Muscle layer of duodenum (tissue), 2 donors: Measurements from ENCODE around the gene EDRF1.

Experiments
- H3K27ac ChIP-seq: one replicate; pipeline ENCODE4 v1.7.0; 2013; ENCODE audit warnings: mild to moderate bottlenecking, low read length
- H3K27me3 ChIP-seq: one replicate; pipeline ENCODE4 v1.7.0; 2013; ENCODE audit warnings: low read depth, mild to moderate bottlenecking, control low read depth, low read length
- H3K36me3 ChIP-seq, 2 donors: one replicate each; pipeline ENCODE4 v1.7.0; 2013; ENCODE audit warnings: low read length in 2 of 2, control low read depth in 1 of 2, mild to moderate bottlenecking in 1 of 2; ENCODE audit not compliant: insufficient read depth in 2 of 2, control insufficient read depth in 1 of 2
- H3K4me1 ChIP-seq, 2 donors: one replicate each; pipeline ENCODE4 v1.7.0; 2013; ENCODE audit warnings: low read length in 2 of 2, mild to moderate bottlenecking in 2 of 2, control low read depth in 1 of 2, moderate library complexity in 1 of 2; ENCODE audit not compliant: insufficient read depth in 2 of 2, control insufficient read depth in 1 of 2
- H3K4me3 ChIP-seq, 2 donors: one replicate each; pipeline ENCODE4 v1.7.0; 2013; ENCODE audit warnings: low read length in 2 of 2, low read depth in 1 of 2, mild to moderate bottlenecking in 1 of 2
- H3K9me3 ChIP-seq, 2 donors: one replicate each; pipeline ENCODE4 v1.7.0; 2013; ENCODE audit warnings: low read length in 2 of 2, control low read depth in 1 of 2, mild to moderate bottlenecking in 1 of 2; ENCODE audit not compliant: control insufficient read depth in 1 of 2
- donor health status: healthy.

Gene EDRF1, protein sequence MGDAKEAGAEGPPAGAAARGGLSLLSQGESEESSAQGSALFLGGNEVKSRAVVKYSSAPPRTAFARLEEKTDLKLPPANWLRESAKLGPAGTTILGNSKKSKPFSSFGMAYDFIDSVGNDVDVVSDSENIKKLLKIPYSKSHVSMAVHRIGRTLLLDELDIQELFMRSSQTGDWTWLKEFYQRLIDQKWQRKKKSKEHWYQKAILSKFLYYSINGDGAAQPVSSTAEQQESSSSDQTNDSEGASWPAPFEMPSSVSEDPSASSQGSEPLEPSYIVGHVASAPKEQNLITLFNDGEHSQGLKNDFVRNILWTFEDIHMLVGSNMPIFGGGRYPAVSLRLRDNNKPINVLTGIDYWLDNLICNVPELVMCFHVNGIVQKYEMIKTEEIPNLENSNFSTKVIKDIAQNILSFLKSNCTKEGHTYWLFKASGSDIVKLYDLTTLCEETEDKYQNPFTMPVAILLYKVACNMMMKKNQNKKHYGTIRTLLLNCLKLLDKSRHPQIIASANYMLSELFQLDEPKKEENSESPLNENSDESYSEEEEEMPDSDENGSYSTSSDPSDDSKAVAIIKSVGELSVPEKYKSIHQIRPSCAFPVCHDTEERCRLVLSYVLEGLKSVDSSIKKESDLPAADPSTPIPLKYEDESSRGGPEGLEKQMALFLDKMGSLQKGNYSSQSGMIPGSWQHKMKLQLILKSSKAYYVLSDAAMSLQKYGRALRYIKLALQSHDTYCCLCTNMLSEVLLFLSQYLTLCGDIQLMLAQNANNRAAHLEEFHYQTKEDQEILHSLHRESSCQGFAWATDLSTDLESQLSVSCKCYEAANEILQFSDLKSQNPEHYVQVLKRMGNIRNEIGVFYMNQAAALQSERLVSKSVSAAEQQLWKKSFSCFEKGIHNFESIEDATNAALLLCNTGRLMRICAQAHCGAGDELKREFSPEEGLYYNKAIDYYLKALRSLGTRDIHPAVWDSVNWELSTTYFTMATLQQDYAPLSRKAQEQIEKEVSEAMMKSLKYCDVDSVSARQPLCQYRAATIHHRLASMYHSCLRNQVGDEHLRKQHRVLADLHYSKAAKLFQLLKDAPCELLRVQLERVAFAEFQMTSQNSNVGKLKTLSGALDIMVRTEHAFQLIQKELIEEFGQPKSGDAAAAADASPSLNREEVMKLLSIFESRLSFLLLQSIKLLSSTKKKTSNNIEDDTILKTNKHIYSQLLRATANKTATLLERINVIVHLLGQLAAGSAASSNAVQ

DNA sequence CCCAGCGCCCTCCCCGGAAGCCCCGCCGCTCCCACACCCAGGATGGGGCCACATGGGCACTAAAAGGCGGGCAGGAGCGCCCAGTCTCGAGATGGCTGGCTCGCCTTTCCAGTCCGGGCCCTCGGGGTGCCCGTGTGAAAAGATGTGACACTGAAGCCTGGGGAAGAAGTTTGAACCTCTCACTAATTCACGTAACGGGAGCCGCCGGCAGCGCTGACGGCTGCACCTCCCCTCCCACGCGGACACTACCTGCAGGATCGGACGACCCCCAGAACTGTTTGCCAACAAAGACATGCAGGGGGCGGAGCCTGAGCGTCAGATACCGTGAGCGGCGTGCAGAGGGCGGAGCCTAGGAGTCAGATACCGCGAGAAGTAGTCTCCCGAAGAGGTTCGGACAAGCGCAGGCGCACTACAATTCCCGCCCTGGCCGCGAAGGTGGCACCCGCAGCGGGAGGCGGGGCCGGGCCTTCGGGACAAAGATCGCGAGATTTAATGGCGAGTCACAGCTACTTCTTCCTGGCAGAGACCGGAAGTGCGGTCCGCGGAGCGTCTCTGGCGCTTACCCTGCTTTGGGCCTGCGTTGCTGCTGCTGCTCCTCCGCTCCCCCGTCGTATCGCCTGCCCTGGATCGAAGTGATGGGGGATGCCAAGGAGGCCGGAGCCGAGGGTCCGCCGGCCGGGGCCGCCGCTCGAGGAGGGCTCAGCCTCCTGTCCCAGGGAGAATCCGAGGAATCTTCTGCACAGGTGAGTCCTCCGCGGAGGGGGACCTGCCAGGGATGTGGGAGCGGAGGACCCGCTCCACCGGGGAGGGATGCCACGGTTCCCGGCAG, at the start of gene EDRF1:
Gene EDRF1 (plus strand): TSS at position 537 of the 829 bp plus-strand sequence. CDS start 99 bp downstream, at position 636.
- Histone ChIP-seq H3K27ac (peak within 1 kb of the TSS; percentile 88), H3K4me3 (peak within 1 kb of the TSS; percentile 88 to 99), H3K4me1 (peaks cover 4 to 14% of the 10 kb centered on the region in 2 donors), H3K9me3 (no peaks in the 10 kb centered on the region), H3K36me3 (peaks cover 23 to 24% of the 10 kb centered on the region in 2 donors), H3K27me3 (no peaks in the 10 kb centered on the region)

GRCh38 chr10:125672884-125673283, 46.6 kb upstream of the EDRF1 start:
- H3K4me3 ChIP-seq: no peak overlapping the region
- no peaks in the 10 kb centered on the region for H3K36me3 ChIP-seq
- no peaks in the 10 kb centered on the region for H3K27me3 ChIP-seq
- H3K9me3 ChIP-seq: peaks cover 0 to 17% of the 10 kb centered on the region in 2 donors
- no peak overlapping the region for H3K27ac ChIP-seq
- H3K4me1 ChIP-seq: no peaks in the 10 kb centered on the region

GRCh38 chr10:125679436-125679835, 40.1 kb upstream of the EDRF1 start:
- H3K4me3 ChIP-seq: no peak overlapping the region
- H3K9me3 ChIP-seq: peaks cover 0 to 14% of the 10 kb centered on the region in 2 donors
- H3K36me3 ChIP-seq: no peaks in the 10 kb centered on the region
- H3K27ac ChIP-seq: no peak overlapping the region
- H3K27me3 ChIP-seq: no peaks in the 10 kb centered on the region
- no peaks in the 10 kb centered on the region for H3K4me1 ChIP-seq

GRCh38 chr10:125683063-125683462, 36.4 kb upstream of the EDRF1 start, which contains the start of gene TEX36:
TEX36 (minus strand) TSS chr10:125683163; CDS start chr10:125682989, 174 bp downstream.
- peaks cover 0 to 4% of the 10 kb centered on the region in 2 donors for H3K9me3 ChIP-seq
- no peaks in the 10 kb centered on the region for H3K27me3 ChIP-seq
- no peak within 1 kb of the TSS for H3K4me3 ChIP-seq
- H3K27ac ChIP-seq: no peak within 1 kb of the TSS
- no peaks in the 10 kb centered on the region for H3K4me1 ChIP-seq
- no peaks in the 10 kb centered on the region for H3K36me3 ChIP-seq

- Histone ChIP-seq H3K4me3 (no peak overlapping the region), H3K36me3 (no peaks in the 10 kb centered on the region), H3K27ac (no peak overlapping the region), H3K4me1 (no peaks in the 10 kb centered on the region), H3K27me3 (no peaks in the 10 kb centered on the region), H3K9me3 (no peaks in the 10 kb centered on the region)
Observed at GRCh38 chr10:125683821-125684220, 35.7 kb upstream of the EDRF1 start.

DNA sequence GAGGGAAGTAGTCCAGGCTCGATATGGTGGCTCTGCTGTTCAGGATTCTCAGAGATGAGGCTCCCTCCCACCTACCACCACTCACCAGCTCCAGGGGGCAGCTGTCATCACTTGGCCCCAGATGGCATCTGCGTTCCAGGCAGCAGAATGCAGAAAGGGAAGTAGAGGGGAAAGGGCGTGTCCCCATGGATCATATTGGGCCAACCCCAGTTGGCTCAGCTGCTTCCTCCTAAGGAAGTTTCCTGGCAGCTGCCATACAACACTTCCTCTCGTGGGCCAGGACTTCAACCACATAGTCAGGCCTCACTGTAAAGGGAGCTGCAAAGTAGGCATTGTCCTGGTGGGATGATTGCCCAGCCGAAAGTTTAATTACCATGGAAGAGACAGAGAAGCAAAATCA, 34.9 kb upstream of the EDRF1 start:
- no peaks in the 10 kb centered on the region for H3K4me1 ChIP-seq
- H3K4me3 ChIP-seq: no peak overlapping the region
- no peak overlapping the region for H3K27ac ChIP-seq
- no peaks in the 10 kb centered on the region for H3K27me3 ChIP-seq
- H3K36me3 ChIP-seq: no peaks in the 10 kb centered on the region
- no peaks in the 10 kb centered on the region for H3K9me3 ChIP-seq

DNA sequence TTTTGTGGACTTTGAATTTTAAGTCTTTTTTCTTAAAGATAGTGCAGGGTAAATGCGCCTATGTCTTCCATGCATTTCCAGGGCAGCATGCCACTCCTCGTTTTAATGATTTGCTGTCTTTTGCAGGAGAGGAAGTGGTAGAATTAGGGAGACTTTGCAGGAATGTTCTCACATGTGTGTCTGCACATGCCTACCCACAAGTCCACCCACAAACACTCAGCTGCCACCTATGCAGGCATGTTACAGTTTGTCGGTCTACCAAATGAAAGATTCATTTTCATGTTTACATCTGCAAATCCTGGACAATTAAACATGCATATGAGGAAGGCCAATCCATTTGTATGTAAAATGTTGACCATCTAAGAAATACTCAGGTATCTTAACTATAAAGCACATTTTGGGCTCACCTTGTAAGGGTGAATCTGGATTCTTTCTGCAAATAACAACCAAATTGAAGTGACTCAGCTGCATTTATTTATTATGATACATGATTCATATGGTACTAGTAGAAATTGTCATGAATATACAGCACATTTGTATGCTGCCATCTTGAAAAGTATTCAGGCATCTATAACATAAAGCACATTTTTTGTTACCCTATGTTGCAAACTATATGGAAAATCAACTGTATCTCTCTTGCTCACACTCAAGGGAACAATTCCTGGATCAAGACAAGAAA, 31.9 kb upstream of the EDRF1 start:
- Histone ChIP-seq H3K9me3 (no peaks in the 10 kb centered on the region), H3K27ac (no peak overlapping the region), H3K4me1 (no peaks in the 10 kb centered on the region), H3K27me3 (no peaks in the 10 kb centered on the region), H3K36me3 (no peaks in the 10 kb centered on the region), H3K4me3 (no peak overlapping the region)

GRCh38 chr10:125689955-125690569, 29.4 kb upstream of the EDRF1 start:
- H3K36me3 ChIP-seq: no peaks in the 10 kb centered on the region
- H3K4me3 ChIP-seq: no peak overlapping the region
- H3K27ac ChIP-seq: no peak overlapping the region
- no peaks in the 10 kb centered on the region for H3K9me3 ChIP-seq
- no peaks in the 10 kb centered on the region for H3K4me1 ChIP-seq
- H3K27me3 ChIP-seq: no peaks in the 10 kb centered on the region

DNA sequence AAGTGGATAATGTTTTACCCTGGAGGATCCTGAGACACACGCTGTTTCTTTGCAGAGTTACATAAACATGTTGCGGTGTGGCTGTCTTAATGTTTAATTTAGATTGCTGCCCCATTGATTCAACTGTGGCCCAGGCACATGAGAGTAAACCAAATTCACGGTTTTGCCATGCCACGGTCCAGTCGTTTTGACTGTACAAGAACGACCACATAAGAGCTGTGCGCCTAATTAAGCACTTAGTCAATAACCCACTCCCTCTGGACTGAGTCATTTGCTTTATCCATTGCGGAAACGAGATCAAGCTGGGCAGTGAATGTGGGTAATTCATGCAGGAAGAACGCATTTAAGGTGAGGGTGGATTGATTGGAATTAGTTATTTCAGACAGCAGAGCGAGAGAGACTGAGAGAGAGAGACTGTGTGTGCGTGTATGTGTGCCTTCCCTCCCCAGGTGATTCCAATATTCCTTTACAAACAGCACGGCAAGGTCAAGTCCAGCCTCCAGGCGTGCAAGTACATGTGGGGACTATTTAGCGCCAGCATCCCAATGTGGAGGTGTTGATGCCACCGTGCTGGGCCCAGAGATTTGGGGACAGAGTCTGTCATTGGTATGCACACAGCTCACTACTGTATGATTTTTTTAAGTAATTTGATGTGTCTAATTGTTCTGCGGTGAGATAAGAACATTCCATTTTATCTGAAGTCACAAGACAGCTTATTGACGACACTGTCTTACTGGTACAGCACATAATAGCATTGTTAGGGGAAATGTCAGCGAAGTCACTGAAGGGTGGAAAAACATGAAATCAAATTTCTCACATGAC, 28.1 kb upstream of the EDRF1 start:
- no peak overlapping the region for H3K27ac ChIP-seq
- H3K4me3 ChIP-seq: no peak overlapping the region
- H3K9me3 ChIP-seq: no peaks in the 10 kb centered on the region
- H3K27me3 ChIP-seq: no peaks in the 10 kb centered on the region
- H3K4me1 ChIP-seq: no peaks in the 10 kb centered on the region
- no peaks in the 10 kb centered on the region for H3K36me3 ChIP-seq
